Fibroblast of peridontal ligament (primary cell): ENCODE measurements around the gene KRTAP5-3.

Source experiments
- DNase-seq: peaks from one replicate; pipeline ENCODE4 v3.0.0-alpha.2; 2010; ENCODE audit errors: extremely low read depth

The KRTAP5-3 gene

GRCh38 chr11:1565173-1565903 is 42.9 kb downstream of the KRTAP5-3 start:
- DNase-seq, result no peak

DNA sequence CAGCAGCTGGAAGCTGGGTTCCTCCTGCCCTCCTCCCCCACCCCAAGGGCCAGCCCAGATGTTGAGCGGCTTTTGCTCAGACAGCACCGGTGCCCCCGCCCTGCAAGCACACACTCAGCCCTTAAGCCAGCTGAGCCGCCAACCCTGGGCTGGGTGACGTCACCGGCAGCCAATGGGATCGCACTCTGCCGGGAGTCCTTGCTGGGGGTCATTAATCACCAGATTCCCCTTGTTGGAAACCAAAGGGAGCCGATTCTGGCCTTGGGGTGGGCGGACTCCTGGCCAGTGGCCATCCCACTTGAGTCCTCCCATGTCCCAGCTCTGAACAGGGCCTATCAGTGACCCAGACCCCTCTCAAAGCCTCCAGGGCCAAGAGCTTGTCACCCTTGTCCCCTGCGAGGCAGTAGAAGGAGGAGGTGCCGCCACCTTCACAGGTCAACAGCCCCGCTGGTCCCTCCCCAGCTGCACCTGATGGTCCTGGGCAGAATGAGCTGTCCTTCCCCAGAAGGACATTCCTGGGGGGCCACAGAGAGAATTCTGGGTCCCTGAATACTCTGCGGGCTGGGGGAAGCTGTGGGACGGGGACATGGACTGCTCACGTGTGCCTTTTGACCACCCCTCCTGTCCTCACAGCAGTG is 43.6 kb downstream of the KRTAP5-3 start:
- DNase-seq, result peak; percentile 28

DNA sequence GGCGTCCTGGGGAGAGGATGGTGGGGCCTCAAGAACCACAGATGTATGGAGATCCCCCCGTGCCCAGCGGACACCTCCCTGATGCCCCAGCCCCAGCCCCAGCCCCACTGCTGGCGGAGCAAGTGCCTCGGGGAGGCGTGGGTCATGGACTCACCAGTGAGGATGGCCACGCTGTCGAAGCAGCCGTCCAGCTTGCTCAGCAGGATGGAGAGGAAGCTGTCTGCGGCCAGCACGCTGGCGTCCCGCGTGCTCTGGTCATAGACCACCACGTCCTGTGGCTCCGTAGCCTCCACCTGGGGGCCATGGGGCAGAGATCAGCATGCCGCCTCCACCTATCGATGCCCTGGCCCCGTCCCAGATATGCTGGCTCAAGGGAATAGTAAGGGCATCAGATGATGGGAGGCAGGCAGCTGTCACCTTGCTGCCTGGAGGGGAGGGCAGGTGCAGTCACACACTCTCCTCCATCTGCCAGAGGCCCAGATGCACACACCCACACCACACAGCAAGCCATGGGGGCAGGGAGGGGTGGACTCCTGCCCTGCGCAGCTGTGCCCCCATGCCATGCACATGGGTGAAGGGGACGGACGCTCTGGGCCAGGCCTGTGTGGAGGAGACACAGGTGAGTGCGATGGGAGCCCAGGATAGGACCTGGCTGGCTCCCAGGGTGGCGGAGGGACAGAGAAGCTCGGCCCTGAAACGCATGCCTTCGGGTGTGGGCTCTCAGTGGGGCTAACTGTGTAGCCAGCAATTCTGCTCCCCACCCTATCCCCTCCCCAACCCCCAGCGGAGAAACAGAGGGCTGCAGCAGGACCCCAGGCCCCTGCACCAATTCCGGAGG is 44.3 kb downstream of the KRTAP5-3 start:
- DNase-seq, result no peak

DNA sequence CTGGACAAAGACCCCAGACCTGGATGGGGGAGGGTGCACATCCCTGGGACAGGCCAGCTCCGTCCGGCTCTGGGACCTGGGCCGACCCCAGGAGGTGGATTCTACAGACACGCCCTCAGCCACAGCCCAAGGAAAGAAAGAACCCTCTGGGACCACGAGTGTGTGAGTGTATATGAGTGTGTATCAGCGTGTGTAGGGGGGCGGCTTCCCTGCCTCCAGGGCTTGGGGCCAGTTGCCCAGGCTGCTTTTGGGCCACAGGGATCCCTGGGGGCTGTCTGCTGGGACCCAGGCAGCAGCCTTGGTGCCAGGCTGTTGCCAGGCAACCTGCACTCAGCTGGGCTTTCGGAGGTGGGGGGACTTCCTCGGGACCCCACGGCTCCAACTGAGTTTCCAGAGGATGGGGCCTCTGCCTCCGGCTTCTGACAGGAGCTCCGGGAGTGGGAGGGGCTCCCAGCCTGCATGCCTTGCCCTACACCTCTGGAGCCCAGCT is 45.1 kb downstream of the KRTAP5-3 start:
- DNase-seq, result no peak

DNA sequence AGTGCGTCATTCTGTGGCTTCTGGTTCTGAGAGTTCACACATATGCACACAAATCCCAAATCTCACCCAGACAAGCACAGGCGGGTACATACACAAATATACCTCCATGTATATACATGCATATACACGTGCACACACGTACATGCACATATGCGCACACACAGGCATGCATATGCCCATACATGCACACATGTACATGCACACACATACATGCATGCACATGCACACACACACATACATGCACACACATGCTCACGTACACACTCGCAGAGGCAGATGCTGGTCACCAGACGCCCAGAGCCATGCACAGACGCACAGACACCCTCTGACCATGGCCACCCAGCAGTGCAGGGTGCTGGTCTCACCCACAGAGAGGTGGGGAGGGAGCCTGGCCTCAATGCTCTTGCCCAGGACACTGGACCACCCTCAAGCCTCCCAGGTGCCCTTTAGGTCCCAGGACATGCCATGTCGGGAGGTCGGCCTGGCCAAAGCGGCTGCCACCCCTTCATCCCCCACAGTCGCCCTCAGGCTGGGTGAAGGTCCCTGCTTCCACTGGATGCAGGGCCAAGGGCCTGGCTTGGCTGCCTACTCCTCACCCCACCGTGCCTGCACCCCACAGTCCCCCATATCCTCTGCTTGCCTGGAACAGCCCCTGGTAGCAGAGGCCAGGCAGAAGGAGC is 45.7 kb downstream of the KRTAP5-3 start:
- DNase-seq, result no peak

DNA sequence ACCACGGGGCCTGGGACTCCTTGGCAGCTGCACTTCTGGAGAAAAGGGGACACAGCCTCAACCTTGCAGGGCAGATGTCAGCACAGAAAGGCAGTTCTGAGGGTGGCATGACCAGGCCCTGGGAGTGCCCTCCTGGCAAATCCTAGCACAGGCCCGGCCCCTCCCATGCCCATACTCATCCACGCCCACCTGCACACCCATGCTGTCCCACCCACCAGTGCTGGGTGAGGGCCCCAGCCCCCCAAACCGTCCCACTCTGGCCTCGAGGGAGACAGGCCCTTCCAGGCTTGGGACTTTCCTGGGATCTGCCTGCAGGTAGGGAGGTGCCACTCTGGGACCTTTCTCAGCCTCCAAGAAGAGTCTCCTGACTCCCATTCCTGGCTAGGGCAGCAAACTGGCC is 46.3 kb downstream of the KRTAP5-3 start:
- DNase-seq, result no peak

DNA sequence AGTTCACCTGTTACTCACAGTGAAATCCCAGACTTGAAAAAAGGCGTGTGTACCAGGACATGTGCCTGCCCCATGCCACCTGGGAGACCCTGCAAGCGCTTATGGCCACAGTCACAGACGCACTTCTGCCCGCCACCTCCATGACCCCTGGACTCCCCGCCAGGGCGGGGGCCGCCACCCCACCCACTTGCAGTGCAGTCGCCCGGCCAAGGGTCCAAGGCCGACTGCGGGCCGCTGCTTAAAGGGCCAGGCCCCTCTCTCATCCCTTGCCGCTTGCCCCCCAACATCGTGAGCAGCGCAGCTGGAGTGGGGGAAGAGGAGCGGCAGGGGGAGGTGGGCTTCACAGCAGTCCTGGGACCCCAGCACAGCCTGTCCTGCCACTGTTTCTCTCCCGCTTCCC is 47.0 kb downstream of the KRTAP5-3 start:
- DNase-seq, result no peak

GRCh38 chr11:1560649-1561251 is 47.5 kb downstream of the KRTAP5-3 start:
- DNase-seq, result no peak

- DNase-seq, result no peak
Observed at GRCh38 chr11:1560002-1560648, 48.1 kb downstream of the KRTAP5-3 start.

- peak; percentile 74 for DNase-seq
Observed at GRCh38 chr11:1559111-1559951, 48.9 kb downstream of the KRTAP5-3 start.

DNA sequence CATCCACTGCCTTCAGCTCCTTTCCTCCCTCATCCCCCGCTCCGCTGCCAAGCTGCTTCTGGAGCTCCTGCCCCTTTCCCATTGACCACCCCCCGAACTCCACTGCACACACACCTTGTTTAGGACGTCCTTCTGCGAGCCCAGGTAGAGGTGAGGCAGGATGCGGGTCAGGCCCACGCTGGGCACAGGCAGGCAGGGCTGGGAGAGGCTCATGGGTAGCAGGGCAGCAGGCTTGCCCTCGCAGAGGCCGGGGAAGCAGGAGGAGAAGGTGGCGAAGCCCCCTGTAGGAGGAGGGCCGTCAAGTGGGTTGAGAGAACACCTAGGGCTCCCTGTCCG is 49.5 kb downstream of the KRTAP5-3 start:
- no peak for DNase-seq

DNA sequence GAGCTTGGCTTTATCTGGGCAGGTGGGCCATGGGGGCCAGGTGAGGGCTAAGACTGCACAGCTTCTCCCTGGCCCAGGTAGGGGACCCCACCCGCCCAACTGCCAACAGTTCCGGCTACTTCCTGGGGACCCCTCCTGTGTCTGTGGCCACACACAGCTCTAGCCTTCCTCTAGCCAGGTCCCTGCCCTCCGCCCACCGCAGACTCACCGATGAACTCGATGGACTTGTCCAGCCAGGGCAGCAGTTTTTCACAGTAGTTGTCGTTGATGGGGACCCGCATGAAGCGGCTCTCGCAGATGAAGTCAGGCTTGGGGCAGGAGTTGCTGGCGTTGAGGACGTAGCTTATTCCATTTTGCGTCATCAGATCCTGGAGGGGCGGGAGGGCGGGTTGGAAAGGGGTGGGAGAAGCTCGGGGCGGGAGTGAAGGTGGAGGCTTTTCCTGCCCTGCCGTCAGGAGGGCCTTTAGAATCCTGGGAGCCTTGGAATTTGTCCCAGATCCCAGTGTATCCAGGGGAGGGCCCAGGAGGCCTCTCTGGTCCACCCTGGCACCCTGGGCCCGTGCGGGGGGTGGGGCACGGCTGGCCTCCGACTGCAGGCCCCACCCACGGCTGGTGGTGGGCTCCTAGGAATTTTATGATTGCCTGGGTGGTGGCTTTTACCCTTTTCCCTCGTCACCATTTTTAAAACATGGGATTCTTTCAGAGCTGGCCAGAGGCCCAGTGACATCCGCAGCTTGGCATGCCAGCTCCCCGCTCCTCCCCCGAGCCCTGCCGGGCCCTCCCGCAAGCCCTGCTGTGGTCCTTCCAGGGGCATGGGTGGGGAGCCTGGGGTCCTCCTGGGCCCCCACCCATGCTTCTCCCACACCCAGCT is 50.1 kb downstream of the KRTAP5-3 start:
- DNase-seq, result peak; percentile 79
